OCI-LY1 (cell line): ENCODE data around the gene ZSWIM5.

Experiments used
- EZH2 ChIP-seq: fragments of 200-600 bp; sonication (generic), shearing (Covaris generic); IDR thresholded peaks from 2 replicates; pipeline ENCODE4 v1.8.0; 2017; ENCODE audit warnings: borderline replicate concordance, mixed run types, mild to moderate bottlenecking, antibody characterized with exemption, low read length, moderate library complexity, mixed read lengths
- TF ChIP-seq, protein P1 (sequence below): fragments of 200-600 bp; sonication (generic), shearing (Covaris generic); IDR thresholded peaks from 2 replicates; pipeline ENCODE4 v1.5.1; 2017; ENCODE audit warnings: mild to moderate bottlenecking, antibody characterized with exemption, low read length, moderate library complexity, mixed read lengths

DNA sequence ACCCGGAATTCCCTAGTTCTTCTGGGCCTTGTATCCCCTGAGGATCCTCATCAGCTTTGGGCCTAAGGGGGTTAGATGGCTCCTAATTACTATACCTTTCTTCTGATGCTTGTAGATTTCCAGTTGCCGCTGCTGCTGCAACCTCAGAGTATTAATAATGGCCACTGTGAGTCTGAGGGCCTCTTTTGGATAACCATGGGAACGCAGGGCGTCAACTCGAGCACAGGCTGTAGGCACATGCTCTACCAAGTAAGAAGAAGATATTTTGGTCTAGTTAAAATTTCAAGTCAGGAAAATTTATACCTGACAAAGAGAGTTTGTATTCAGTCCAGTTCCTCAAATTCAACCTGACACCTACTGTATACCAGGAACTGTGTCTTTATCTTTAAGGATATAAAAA lies 166.1 kb downstream of the ZSWIM5 start:
- TF ChIP-seq, protein P1, sequence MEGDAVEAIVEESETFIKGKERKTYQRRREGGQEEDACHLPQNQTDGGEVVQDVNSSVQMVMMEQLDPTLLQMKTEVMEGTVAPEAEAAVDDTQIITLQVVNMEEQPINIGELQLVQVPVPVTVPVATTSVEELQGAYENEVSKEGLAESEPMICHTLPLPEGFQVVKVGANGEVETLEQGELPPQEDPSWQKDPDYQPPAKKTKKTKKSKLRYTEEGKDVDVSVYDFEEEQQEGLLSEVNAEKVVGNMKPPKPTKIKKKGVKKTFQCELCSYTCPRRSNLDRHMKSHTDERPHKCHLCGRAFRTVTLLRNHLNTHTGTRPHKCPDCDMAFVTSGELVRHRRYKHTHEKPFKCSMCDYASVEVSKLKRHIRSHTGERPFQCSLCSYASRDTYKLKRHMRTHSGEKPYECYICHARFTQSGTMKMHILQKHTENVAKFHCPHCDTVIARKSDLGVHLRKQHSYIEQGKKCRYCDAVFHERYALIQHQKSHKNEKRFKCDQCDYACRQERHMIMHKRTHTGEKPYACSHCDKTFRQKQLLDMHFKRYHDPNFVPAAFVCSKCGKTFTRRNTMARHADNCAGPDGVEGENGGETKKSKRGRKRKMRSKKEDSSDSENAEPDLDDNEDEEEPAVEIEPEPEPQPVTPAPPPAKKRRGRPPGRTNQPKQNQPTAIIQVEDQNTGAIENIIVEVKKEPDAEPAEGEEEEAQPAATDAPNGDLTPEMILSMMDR, result no peak
- no peak for TF ChIP-seq EZH2
